HepG2 (cell line): Measurements from ENCODE around the gene ADGRB3. TPM values are rescaled to one million over a fixed set of nuclear protein-coding genes. Genes with fewer than 3 reads are reported as not detected.

Experiments used
- ATAC-seq: fragments of 200-7000 bp; cut with Tn5 transposase; 3 replicates; pipeline ENCODE4 v1.9.1; 2020; ENCODE audit warnings: mild to moderate bottlenecking, moderate library complexity
- BruUV-seq: library from RNA; stranded (reverse); fragments of 400-500 nt; replicated peaks from 2 replicates; lab custom pipeline; 2021; lab: Mats Ljungman, UMichigan
- CTCF ChIA-PET: fragments of 300-600 bp; formaldehyde crosslinking; extraction: SDS; loops from one replicate; lab custom pipeline; 2021; ENCODE audit warnings: low total read pairs, inconsistent platforms, low intra/inter-chr PET ratio; lab: Yijun Ruan, JAX
- POLR2A ChIA-PET: fragments of 350-600 bp; sonication (Branson Sonifier 250); formaldehyde crosslinking; loops from one replicate; lab custom pipeline; 2020; ENCODE audit warnings: antibody characterized with exemption, inconsistent platforms; lab: Yijun Ruan, JAX
- DNase-seq: peaks from one replicate; pipeline ENCODE4 v3.0.0-alpha.2; 2015; ENCODE audit warnings: low spot score
- FAIRE-seq: peaks from 3 replicates; lab custom pipeline; 2011; peaks lifted over from hg19 to GRCh38; lab: Jason Lieb, UNC
- H2AFZ ChIP-seq: one replicate; pipeline ENCODE4 v1.6.1; 2011; ENCODE audit warnings: low read length, inconsistent platforms
- H3K27ac ChIP-seq: fragments of 300-600 bp; 3 replicates; pipeline ENCODE4 v1.8.0; 2011; ENCODE audit warnings: mixed run types, mild to moderate bottlenecking, mixed read lengths, low read length, inconsistent platforms; ENCODE audit not compliant: insufficient read depth; ENCODE audit errors: extremely low read length
- H3K27me3 ChIP-seq, 2 experiments: fragments of 200-600 bp in 1 of 2; 2 replicates in 1 of 2; 3 replicates in 1 of 2; pipeline versions ENCODE4 v1.6.0 to v1.8.0; 2011; ENCODE audit warnings: low read length in 2 of 2, mild to moderate bottlenecking in 2 of 2, moderate library complexity in 2 of 2, inconsistent platforms in 1 of 2; ENCODE audit not compliant: insufficient read depth in 2 of 2, control insufficient read depth in 1 of 2
- H3K36me3 ChIP-seq, 2 experiments: fragments of 200-600 bp in 1 of 2; replicated peaks in 1 of 2; 2 replicates in 1 of 2; 3 replicates in 1 of 2; pipeline versions ENCODE4 v1.5.1 to v1.8.0; 2011; ENCODE audit warnings: low read length in 2 of 2, inconsistent platforms in 1 of 2; ENCODE audit not compliant: insufficient read depth in 2 of 2, control insufficient read depth in 1 of 2
- H3K4me1 ChIP-seq: 2 replicates; pipeline ENCODE4 v1.5.1; 2012; ENCODE audit warnings: low read length, inconsistent platforms; ENCODE audit not compliant: insufficient read depth
- H3K4me2 ChIP-seq: 2 replicates; pipeline ENCODE4 v1.6.0; 2011; ENCODE audit warnings: low read depth, low read length, inconsistent platforms
- H3K4me3 ChIP-seq, 3 experiments: fragments of 200-600 bp in 1 of 3; sonication (generic), shearing (Covaris generic) in 1 of 3; replicated peaks in 1 of 3; 2 replicates each; pipeline ENCODE4 v1.5.1; 2011 to 2016; ENCODE audit warnings: low read length in 3 of 3, inconsistent platforms in 2 of 3, low read depth in 2 of 3, mild to moderate bottlenecking in 2 of 3, control low read depth in 1 of 3, mixed read lengths in 1 of 3; ENCODE audit not compliant: insufficient read depth in 1 of 3
- H3K79me2 ChIP-seq: one replicate; pipeline ENCODE4 v1.6.1; 2011; ENCODE audit warnings: low read length, inconsistent platforms; ENCODE audit not compliant: insufficient read depth
- H3K9ac ChIP-seq: 2 replicates; pipeline ENCODE4 v1.6.0; 2011; ENCODE audit warnings: mild to moderate bottlenecking, low read depth, low read length, inconsistent platforms; ENCODE audit not compliant: insufficient read depth
- H3K9me3 ChIP-seq: 2 replicates; pipeline ENCODE4 v1.5.1; 2012; ENCODE audit warnings: mild to moderate bottlenecking, low read length
- H4K20me1 ChIP-seq: 2 replicates; pipeline ENCODE4 v1.6.0; 2011; ENCODE audit warnings: inconsistent platforms, mild to moderate bottlenecking, low read length, moderate library complexity; ENCODE audit not compliant: insufficient read depth
- PHF8 ChIP-seq: sonication (generic); formaldehyde crosslinking; IDR thresholded peaks from 2 replicates; pipeline ENCODE4 v1.5.0; 2020; ENCODE audit warnings: missing genetic modification reagents
- RAD21 ChIP-seq: fragments of 450-650 bp; formaldehyde crosslinking; IDR thresholded peaks from 2 replicates; pipeline ENCODE4 v1.5.0; 2020; ENCODE audit warnings: mild to moderate bottlenecking
- SRF ChIP-seq: IDR thresholded peaks from 2 replicates; pipeline ENCODE4 v1.6.1; 2011; ENCODE audit warnings: mild to moderate bottlenecking, low read depth, low read length, moderate library complexity
- TEAD3 ChIP-seq: optimal IDR thresholded peaks from 2 replicates; pipeline ENCODE3; 2016; ENCODE audit warnings: borderline replicate concordance
- TRIM24 ChIP-seq: sonication (generic); formaldehyde crosslinking; IDR thresholded peaks from 2 replicates; pipeline ENCODE4 v1.8.0; 2022; ENCODE audit warnings: mild to moderate bottlenecking, missing genetic modification reagents
- ZMYM2 ChIP-seq: sonication (generic); formaldehyde crosslinking; IDR thresholded peaks from 2 replicates; pipeline ENCODE4 v1.8.0; 2022; ENCODE audit warnings: mild to moderate bottlenecking, missing genetic modification reagents
- WGBS: methylation state at CpG from one replicate; pipeline ENCODE4 v1.1.6; 2017; ENCODE audit warnings: low lambda C conversion rate; 5-methylcytosine and 5-hydroxymethylcytosine counted together
- in situ Hi-C: cut with HindIII; loops from 2 replicates; pipeline ENCODE4 v1.10.0; 2017; ENCODE audit warnings: low pct_unique_long_range_greater_than_20kb; ENCODE audit not compliant: extremely low pct_ligation_motif_present
- intact Hi-C: fragments of 100-400 bp; cut with micrococcal nuclease; formaldehyde crosslinking; loops from one replicate; pipeline ENCODE4 v1.10.0; 2022; ENCODE audit not compliant: unreplicated experiment
- polyA plus RNA-seq, 8 experiments: library from polyadenylated mRNA; depleted of rRNA in 3 of 8; stranded (reverse) in 7 of 8; unstranded in 1 of 8; fragments of >200 nt; fragmentation: Illumina TruSeq in 4 of 8; extraction: Trizol in 4 of 8; gene quantifications; 2 replicates each; pipeline versions ENCODE4 v1.2.1 to v1.2.3, GENCODE V29; 2011 to 2016; ENCODE audit warnings: low read depth in 4 of 8, missing spikeins in 1 of 8, mixed read lengths in 1 of 8; ENCODE audit not compliant: insufficient read depth in 1 of 8
- total RNA-seq, 5 experiments: library from RNA; depleted of rRNA; stranded (reverse); fragments of >200 nt; fragmentation: Illumina TruSeq; extraction: Trizol; gene quantifications; 2 replicates each; pipeline ENCODE4 v1.2.3, GENCODE V29; 2016; ENCODE audit warnings: low read depth in 1 of 5
- TF ChIP-seq, protein P1 (sequence below): sonication (generic); formaldehyde crosslinking; IDR thresholded peaks from 2 replicates; pipeline ENCODE4 v1.5.0; 2020; ENCODE audit warnings: mild to moderate bottlenecking, missing genetic modification reagents
- TF ChIP-seq, protein P2 (sequence below): sonication (generic); formaldehyde crosslinking; IDR thresholded peaks from 2 replicates; pipeline ENCODE4 v1.5.0; 2020; ENCODE audit warnings: mild to moderate bottlenecking, missing genetic modification reagents, moderate library complexity
- TF ChIP-seq, protein P3 (sequence below): sonication (generic); formaldehyde crosslinking; IDR thresholded peaks from 2 replicates; pipeline ENCODE4 v1.4.0; 2020; ENCODE audit warnings: mild to moderate bottlenecking, low read depth, missing genetic modification reagents
- TF ChIP-seq, protein P4 (sequence below): sonication (generic); formaldehyde crosslinking; IDR thresholded peaks from 2 replicates; pipeline ENCODE4 v1.4.0; 2020; ENCODE audit warnings: low read depth, mild to moderate bottlenecking, missing genetic modification reagents

ADGRB3 gene
- total and polyA plus RNA-seq, 2 of the 13 experiments (the other 11 are each of a cell fraction or from before 2014, with no cell fraction given): not detected

DNA sequence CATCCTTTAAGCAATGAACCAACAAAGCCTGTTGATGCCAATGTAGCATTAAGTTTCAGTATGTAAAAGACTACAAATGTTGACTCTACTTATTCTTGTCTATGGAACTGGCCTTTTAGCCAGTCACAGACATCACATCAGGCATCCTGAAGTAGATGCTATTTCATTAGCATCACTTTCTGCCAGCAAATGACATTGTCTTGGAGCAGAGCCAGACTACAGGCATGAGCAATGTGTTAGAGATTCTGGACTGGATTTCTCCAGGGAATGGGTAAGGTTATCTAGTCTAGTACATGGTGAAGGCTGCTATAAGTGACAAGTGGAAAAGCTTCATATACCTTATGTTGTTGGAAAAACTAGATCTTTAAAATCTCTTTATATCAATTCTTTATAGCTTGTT is 142.9 kb downstream of the ADGRB3 start:
- POLR2A ChIA-PET: no interaction called here
- Histone ChIP-seq H3K4me3 (no peak overlapping the region), H3K79me2 (no peaks in the 10 kb centered on the region), H3K27ac (no peak overlapping the region), H3K9me3 (no peaks in the 10 kb centered on the region), H3K9ac (no peak overlapping the region), H3K36me3 (no peaks in the 10 kb centered on the region), H4K20me1 (no peaks in the 10 kb centered on the region), H2AFZ (no peak overlapping the region), H3K27me3 (no peaks in the 10 kb centered on the region), H3K4me1 (no peaks in the 10 kb centered on the region), H3K4me2 (no peak overlapping the region)
- CTCF ChIA-PET: no interaction called here
- intact Hi-C loops (loop anchor here (1.0 to 5.0 kb wide), 3 partner anchors 140 to 1851 kb away; no protein-coding TSS in a partner anchor), in situ Hi-C loops (no loop called here)
- TF ChIP-seq TRIM24 (no peak), TEAD3 (CRISPR knock-in tag) (no peak)
- no peak for DNase-seq
- FAIRE-seq: no peak
- ATAC-seq: no peak
- BruUV-seq: no TSS peak

DNA sequence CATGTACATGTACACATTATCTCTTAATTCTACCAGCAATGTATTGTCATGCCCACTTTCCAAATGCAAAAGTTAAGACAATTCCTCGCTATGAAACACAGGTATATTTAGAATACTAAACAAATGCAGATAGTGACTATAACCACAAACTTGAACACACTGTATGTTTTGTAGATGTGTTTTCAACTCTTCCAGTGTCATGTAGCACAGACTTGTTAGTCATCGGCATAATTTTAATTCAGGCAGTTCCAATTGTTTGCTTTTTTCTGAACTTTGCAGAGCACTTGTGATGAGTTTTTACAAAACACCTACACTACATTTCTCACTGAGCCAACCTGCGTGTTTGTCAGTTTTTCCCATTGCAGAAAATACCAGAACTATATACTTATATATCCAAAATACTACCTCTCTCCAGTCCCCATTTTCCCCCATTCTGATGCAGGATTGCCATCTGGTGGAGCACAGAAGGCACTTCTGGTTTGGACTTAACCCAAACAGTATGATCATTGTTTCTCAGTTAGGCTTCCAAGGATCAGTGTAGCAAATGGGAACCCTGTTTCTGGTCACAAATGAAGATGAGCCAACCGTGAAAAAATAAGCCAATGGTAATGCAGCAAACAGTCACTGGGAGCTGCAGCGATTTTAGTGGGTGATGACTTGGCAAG is 143.4 kb downstream of the ADGRB3 start:
- H3K79me2 ChIP-seq: no peaks in the 10 kb centered on the region
- 19% methylated on average over 5 of the region's 5 CpGs for WGBS
- ATAC-seq (peak; percentile 81), FAIRE-seq (no peak), DNase-seq (peak; percentile 11)
- no peak overlapping the region for H3K27ac ChIP-seq
- intact Hi-C loops: loop anchor here (1.0 to 5.0 kb wide), 3 partner anchors 140 to 1851 kb away; no protein-coding TSS in a partner anchor
- H3K36me3 ChIP-seq: no peaks in the 10 kb centered on the region
- H3K4me1 ChIP-seq: no peaks in the 10 kb centered on the region
- in situ Hi-C loops: no loop called here
- H4K20me1 ChIP-seq: no peaks in the 10 kb centered on the region
- no peak overlapping the region for H3K4me3 ChIP-seq
- no peaks in the 10 kb centered on the region for H3K27me3 ChIP-seq
- POLR2A ChIA-PET: no interaction called here
- no TSS peak for BruUV-seq
- no peak overlapping the region for H2AFZ ChIP-seq
- CTCF ChIA-PET: interaction anchor here (0.6 kb wide), 1 partner anchor 140 kb away, joined by 3 read pairs; no protein-coding TSS in a partner anchor
- H3K4me2 ChIP-seq: no peak overlapping the region
- no peaks in the 10 kb centered on the region for H3K9me3 ChIP-seq
- no peak overlapping the region for H3K9ac ChIP-seq
- TF ChIP-seq, protein P1, sequence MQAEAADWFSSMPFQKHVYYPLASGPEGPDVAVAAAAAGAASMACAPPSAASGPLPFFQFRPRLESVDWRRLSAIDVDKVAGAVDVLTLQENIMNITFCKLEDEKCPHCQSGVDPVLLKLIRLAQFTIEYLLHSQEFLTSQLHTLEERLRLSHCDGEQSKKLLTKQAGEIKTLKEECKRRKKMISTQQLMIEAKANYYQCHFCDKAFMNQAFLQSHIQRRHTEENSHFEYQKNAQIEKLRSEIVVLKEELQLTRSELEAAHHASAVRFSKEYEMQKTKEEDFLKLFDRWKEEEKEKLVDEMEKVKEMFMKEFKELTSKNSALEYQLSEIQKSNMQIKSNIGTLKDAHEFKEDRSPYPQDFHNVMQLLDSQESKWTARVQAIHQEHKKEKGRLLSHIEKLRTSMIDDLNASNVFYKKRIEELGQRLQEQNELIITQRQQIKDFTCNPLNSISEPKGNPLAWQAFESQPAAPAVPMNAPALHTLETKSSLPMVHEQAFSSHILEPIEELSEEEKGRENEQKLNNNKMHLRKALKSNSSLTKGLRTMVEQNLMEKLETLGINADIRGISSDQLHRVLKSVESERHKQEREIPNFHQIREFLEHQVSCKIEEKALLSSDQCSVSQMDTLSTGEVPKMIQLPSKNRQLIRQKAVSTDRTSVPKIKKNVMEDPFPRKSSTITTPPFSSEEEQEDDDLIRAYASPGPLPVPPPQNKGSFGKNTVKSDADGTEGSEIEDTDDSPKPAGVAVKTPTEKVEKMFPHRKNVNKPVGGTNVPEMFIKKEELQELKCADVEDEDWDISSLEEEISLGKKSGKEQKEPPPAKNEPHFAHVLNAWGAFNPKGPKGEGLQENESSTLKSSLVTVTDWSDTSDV (CRISPR knock-in tag): no peak
- TF ChIP-seq ZMYM2 (CRISPR knock-in tag) (no peak), RAD21 (peak; percentile 15; the same call in 1 of the 2 replicates), SRF (no peak), PHF8 (CRISPR knock-in tag) (no peak)
- TF ChIP-seq, protein P2, sequence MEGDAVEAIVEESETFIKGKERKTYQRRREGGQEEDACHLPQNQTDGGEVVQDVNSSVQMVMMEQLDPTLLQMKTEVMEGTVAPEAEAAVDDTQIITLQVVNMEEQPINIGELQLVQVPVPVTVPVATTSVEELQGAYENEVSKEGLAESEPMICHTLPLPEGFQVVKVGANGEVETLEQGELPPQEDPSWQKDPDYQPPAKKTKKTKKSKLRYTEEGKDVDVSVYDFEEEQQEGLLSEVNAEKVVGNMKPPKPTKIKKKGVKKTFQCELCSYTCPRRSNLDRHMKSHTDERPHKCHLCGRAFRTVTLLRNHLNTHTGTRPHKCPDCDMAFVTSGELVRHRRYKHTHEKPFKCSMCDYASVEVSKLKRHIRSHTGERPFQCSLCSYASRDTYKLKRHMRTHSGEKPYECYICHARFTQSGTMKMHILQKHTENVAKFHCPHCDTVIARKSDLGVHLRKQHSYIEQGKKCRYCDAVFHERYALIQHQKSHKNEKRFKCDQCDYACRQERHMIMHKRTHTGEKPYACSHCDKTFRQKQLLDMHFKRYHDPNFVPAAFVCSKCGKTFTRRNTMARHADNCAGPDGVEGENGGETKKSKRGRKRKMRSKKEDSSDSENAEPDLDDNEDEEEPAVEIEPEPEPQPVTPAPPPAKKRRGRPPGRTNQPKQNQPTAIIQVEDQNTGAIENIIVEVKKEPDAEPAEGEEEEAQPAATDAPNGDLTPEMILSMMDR (CRISPR knock-in tag): peak; percentile 57
- TF ChIP-seq, protein P3, sequence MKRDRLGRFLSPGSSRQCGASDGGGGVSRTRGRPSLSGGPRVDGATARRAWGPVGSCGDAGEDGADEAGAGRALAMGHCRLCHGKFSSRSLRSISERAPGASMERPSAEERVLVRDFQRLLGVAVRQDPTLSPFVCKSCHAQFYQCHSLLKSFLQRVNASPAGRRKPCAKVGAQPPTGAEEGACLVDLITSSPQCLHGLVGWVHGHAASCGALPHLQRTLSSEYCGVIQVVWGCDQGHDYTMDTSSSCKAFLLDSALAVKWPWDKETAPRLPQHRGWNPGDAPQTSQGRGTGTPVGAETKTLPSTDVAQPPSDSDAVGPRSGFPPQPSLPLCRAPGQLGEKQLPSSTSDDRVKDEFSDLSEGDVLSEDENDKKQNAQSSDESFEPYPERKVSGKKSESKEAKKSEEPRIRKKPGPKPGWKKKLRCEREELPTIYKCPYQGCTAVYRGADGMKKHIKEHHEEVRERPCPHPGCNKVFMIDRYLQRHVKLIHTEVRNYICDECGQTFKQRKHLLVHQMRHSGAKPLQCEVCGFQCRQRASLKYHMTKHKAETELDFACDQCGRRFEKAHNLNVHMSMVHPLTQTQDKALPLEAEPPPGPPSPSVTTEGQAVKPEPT: no peak
- TF ChIP-seq, protein P4, sequence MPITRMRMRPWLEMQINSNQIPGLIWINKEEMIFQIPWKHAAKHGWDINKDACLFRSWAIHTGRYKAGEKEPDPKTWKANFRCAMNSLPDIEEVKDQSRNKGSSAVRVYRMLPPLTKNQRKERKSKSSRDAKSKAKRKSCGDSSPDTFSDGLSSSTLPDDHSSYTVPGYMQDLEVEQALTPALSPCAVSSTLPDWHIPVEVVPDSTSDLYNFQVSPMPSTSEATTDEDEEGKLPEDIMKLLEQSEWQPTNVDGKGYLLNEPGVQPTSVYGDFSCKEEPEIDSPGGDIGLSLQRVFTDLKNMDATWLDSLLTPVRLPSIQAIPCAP (CRISPR knock-in tag): no peak
